Measurements from ENCODE around the gene EXOC2.
"Not testable (repeated sequence)": the region's sequence is repeated elsewhere in the genome, so short reads cannot be mapped to it uniquely, and the experiment has no call there.

Gene EXOC2

GRCh38 chr6:677919-678318, 15.0 kb downstream of the EXOC2 start:
- DNase-seq = no peak

GRCh38 chr6:674956-675355, 18.0 kb downstream of the EXOC2 start:
- no peak for DNase-seq

GRCh38 chr6:674406-674805, 18.5 kb downstream of the EXOC2 start:
- no peak for DNase-seq

- no peak for DNase-seq
Measured at GRCh38 chr6:667253-667927, 25.5 kb downstream of the EXOC2 start.

GRCh38 chr6:665403-666267, 27.3 kb downstream of the EXOC2 start:
- no peak for DNase-seq

GRCh38 chr6:663788-664187, 29.2 kb downstream of the EXOC2 start:
- not testable (repeated sequence) for DNase-seq

GRCh38 chr6:659716-660581, 33.0 kb downstream of the EXOC2 start:
- no peak for DNase-seq

GRCh38 chr6:658244-658643, 34.7 kb downstream of the EXOC2 start:
- DNase-seq = no peak

GRCh38 chr6:657743-658142, 35.2 kb downstream of the EXOC2 start:
- no peak for DNase-seq

GRCh38 chr6:656460-657252, 36.3 kb downstream of the EXOC2 start, which contains the start of gene HUS1B:
HUS1B (minus strand) TSS chr6:657100; CDS start chr6:656944, 156 bp downstream.
- no peak for DNase-seq

- no peak for DNase-seq
Measured at GRCh38 chr6:654136-654535, 38.8 kb downstream of the EXOC2 start.

GRCh38 chr6:652865-653264, 40.1 kb downstream of the EXOC2 start:
- DNase-seq = no peak

GRCh38 chr6:650098-650497, 42.8 kb downstream of the EXOC2 start:
- no peak for DNase-seq

GRCh38 chr6:642805-643204, 50.1 kb downstream of the EXOC2 start:
- no peak for DNase-seq

GRCh38 chr6:641225-641985, 51.5 kb downstream of the EXOC2 start:
- DNase-seq = no peak

- no peak for DNase-seq
Measured at GRCh38 chr6:636488-636887, 56.5 kb downstream of the EXOC2 start.

GRCh38 chr6:635233-635632, 57.7 kb downstream of the EXOC2 start:
- DNase-seq = no peak

- DNase-seq = no peak
Measured at GRCh38 chr6:633611-634010, 59.3 kb downstream of the EXOC2 start.

GRCh38 chr6:628766-629165, 64.2 kb downstream of the EXOC2 start:
- DNase-seq = no peak

- DNase-seq = no peak
Measured at GRCh38 chr6:626236-626635, 66.7 kb downstream of the EXOC2 start.

- DNase-seq = no peak
Measured at GRCh38 chr6:624979-625378, 68.0 kb downstream of the EXOC2 start.

GRCh38 chr6:622462-622861, 70.5 kb downstream of the EXOC2 start:
- DNase-seq = no peak

Measured in T-helper 9 cell (primary cell).